Peyer's patch (tissue), 4 donors: ENCODE results near the gene POFUT2. TPM values are rescaled to one million over a fixed set of nuclear protein-coding genes. Genes with fewer than 3 reads are reported as not detected.

Experiments
- DNase-seq, 3 donors: peaks; one replicate each; pipeline ENCODE4 v3.0.0-alpha.2; 2017 to 2019
- H3K27ac ChIP-seq, 4 donors: fragments of 200-600 bp; sonication (generic); one replicate each; pipeline ENCODE4 v1.5.1; 2016 to 2019
- H3K27me3 ChIP-seq, 2 donors: fragments of 200-600 bp; sonication (generic); one replicate each; pipeline ENCODE4 v1.5.1; 2019
- H3K36me3 ChIP-seq, 3 donors: fragments of 200-600 bp; sonication (generic); one replicate each; pipeline ENCODE4 v1.5.1; 2016 to 2019
- H3K4me1 ChIP-seq, 4 donors: fragments of 200-600 bp; sonication (generic); one replicate each; pipeline ENCODE4 v1.5.1; 2016 to 2019
- H3K4me3 ChIP-seq, 4 donors: fragments of 200-600 bp; sonication (generic); 1 replicate in 3 of 4; 2 replicates in 1 of 4; pipeline ENCODE4 v1.5.1; 2016 to 2019; ENCODE audit warnings: mild to moderate bottlenecking in 1 of 4
- H3K9me3 ChIP-seq, 4 donors: fragments of 200-600 bp; sonication (generic); one replicate each; pipeline ENCODE4 v1.5.1; 2016 to 2019; ENCODE audit warnings: mild to moderate bottlenecking in 1 of 4
- CTCF ChIP-seq, 6 experiments: fragments of 450-650 bp in 4 of 6; fragments of 200-600 bp in 2 of 6; sonication (generic) in 1 of 6; IDR thresholded peaks; one replicate each; pipeline ENCODE4 v1.5.1; 2017 to 2019; ENCODE audit warnings: antibody characterized with exemption in 6 of 6, mild to moderate bottlenecking in 3 of 6, moderate library complexity in 1 of 6
- POLR2A ChIP-seq, 2 donors: fragments of 450-650 bp; IDR thresholded peaks; one replicate each; pipeline ENCODE4 v1.5.1; 2017; ENCODE audit warnings: antibody characterized with exemption in 2 of 2, mild to moderate bottlenecking in 2 of 2, moderate library complexity in 2 of 2
- total RNA-seq, 4 donors: library from RNA; depleted of rRNA; stranded (reverse); fragments of >200 nt; gene quantifications; one replicate each; pipeline ENCODE4 v1.1.0, GENCODE V29; 2016

Gene POFUT2
- total RNA-seq, 4 donors from 2014 or later: 25.6 to 76.4 (median 47.6) TPM

- no peaks in the 10 kb centered on the region for H3K9me3 ChIP-seq
- no peaks in the 10 kb centered on the region for H3K36me3 ChIP-seq
- peaks cover 0 to 17% (median 0%) of the 10 kb centered on the region in 4 donors for H3K4me1 ChIP-seq
- DNase-seq: peak in 1 of 3 donors; percentile 47
- no peaks in the 10 kb centered on the region for H3K27me3 ChIP-seq
- no peak for TF ChIP-seq CTCF (IDR thresholded peaks at IDR 0.05)
- no peak for TF ChIP-seq POLR2A (IDR thresholded peaks at IDR 0.05)
- H3K27ac ChIP-seq: no peak overlapping the region
- no peak overlapping the region for H3K4me3 ChIP-seq
Observed at GRCh38 chr21:45324489-45325205, 37.0 kb upstream of the POFUT2 start.

GRCh38 chr21:45323487-45324311 lies 36.0 kb upstream of the POFUT2 start:
- DNase-seq: peak in 1 of 3 donors; percentile 41
- peak overlapping the region in 1 of 4 donors; percentile 20 for H3K27ac ChIP-seq

GRCh38 chr21:45322960-45323461 lies 35.3 kb upstream of the POFUT2 start:
- TF ChIP-seq POLR2A (IDR thresholded peaks at IDR 0.05) (no peak), CTCF (IDR thresholded peaks at IDR 0.05) (no peak)
- Histone ChIP-seq H3K9me3 (no peaks in the 10 kb centered on the region), H3K4me3 (no peak overlapping the region), H3K27me3 (no peaks in the 10 kb centered on the region), H3K36me3 (no peaks in the 10 kb centered on the region), H3K27ac (peak overlapping the region in 1 of 4 donors; percentile 20), H3K4me1 (peaks cover 0 to 24% (median 0%) of the 10 kb centered on the region in 4 donors)
- peak in 1 of 3 donors; percentile 42 for DNase-seq

More at GRCh38 chr21:45323487-45324311, 36.0 kb upstream of the POFUT2 start:
- Histone ChIP-seq H3K27me3 (no peaks in the 10 kb centered on the region), H3K4me1 (peaks cover 0 to 19% (median 0%) of the 10 kb centered on the region in 4 donors), H3K36me3 (no peaks in the 10 kb centered on the region), H3K4me3 (no peak overlapping the region), H3K9me3 (no peaks in the 10 kb centered on the region)
- TF ChIP-seq CTCF (IDR thresholded peaks at IDR 0.05): no peak
- TF ChIP-seq POLR2A (IDR thresholded peaks at IDR 0.05): no peak

GRCh38 chr21:45322231-45322959 lies 34.7 kb upstream of the POFUT2 start:
- H3K9me3 ChIP-seq: no peaks in the 10 kb centered on the region

More at GRCh38 chr21:45322231-45322959, 34.7 kb upstream of the POFUT2 start:
- peak in 1 of 3 donors; percentile 38 for DNase-seq
- TF ChIP-seq CTCF (IDR thresholded peaks at IDR 0.05) (no peak), POLR2A (IDR thresholded peaks at IDR 0.05) (no peak)
- H3K4me1 ChIP-seq: peaks cover 0 to 24% (median 0%) of the 10 kb centered on the region in 4 donors
- H3K36me3 ChIP-seq: no peaks in the 10 kb centered on the region
- H3K27ac ChIP-seq: peak overlapping the region in 1 of 4 donors; percentile 20
- H3K27me3 ChIP-seq: no peaks in the 10 kb centered on the region
- no peak overlapping the region for H3K4me3 ChIP-seq
